ENCODE measurements around the gene ERF.

ERF gene

DNA sequence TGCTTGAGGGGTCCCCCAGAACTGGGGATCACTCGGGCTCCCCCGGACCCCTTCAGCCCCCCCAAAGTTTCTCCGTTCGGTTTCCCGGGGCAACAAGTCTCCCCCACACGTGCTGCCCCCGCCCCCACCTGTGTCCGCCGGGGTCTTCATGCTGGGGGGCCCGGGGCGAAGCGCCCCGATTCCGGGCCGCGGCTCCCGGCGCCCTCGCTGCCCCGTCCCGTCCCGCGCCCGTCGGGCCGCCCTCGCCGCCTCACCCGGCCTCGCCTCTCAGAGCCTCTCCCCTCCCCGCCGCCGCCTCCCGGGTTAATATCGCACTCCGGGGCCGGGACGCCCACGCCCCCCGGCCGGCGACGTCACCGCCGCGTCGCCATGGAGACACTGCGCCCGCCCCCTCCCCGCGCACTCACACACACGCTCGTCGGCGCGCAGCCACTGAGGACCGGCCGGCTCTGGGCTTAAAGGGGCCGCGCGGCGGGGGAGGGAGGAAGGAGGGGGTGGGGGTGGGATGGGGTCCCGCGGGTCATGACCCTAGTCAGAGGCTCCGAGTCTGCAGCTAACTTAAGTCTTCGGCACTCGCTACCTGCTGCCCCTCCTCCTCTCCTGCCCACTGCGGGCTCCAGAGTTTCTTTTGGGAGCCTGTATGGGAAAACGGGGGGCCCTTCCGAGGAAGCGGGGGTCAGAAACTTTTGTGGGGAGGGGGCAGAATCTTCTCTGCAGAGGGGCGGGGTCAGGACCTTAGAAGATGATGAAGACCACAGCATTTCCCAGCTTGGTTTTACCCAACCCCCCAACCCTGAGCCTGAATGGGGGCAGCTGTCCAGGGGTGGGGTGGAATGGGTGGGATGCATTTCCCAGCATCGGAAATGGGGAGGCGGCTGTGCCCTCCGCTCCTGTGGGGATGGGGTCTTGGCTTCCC, at the start of gene ERF:
TSS of gene ERF (minus strand) at position 279 of the 916 bp plus-strand sequence. CDS start at position 150, 129 bp downstream.
- peak; percentile 90 for DNase-seq

GRCh38 chr19:42303876-42304275, 48.9 kb upstream of the ERF start:
- no peak for DNase-seq

DNA sequence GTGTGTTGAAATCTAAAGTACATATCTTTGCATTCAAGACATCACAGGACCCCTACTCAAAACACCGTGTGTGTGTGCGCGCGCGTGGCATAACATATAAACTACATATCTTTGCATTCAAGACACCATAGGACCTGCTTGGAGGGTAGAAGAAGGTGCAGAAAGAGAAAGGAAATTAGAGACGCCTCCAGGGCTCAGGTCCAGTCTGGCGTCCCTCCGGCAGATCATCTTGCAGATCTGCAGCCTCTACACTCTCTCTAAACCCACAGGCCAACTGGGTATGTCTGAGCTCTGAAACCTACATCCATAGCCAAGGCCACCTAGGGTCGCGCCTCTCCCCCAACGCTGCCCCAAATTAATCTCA, 48.2 kb upstream of the ERF start:
- DNase-seq, result no peak

GRCh38 chr19:42301646-42302203, 46.8 kb upstream of the ERF start, which contains the start of gene PRR19:
TSS of gene PRR19 (plus strand) at chr19:42302132. CDS start at chr19:42309585, 7,453 bp downstream.
- no peak for DNase-seq

DNA sequence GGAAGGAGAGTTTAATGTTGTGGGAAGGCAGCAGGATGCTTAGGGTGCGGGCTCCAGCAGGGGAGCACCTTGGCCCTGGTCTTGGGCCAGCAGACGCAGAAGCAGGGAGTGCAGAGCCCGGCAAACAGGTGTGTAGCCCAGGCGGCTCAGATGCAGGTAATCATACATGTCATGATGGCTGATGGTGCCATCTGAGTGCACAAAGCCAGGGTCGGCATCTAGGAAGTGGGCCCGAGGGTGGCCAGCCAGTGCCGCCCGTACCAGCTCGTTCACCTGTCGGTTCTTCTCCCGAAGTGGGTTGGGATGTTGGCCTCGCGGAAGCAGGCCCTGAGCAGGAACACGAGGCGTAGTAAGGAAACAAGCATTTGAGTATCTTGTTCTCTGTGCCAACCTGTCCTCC, 42.1 kb upstream of the ERF start:
- no peak for DNase-seq

- peak; percentile 59 for DNase-seq
These were observed 41.0 kb upstream of the ERF start for GRCh38 chr19:42295831-42296525.

GRCh38 chr19:42295342-42295741, 40.4 kb upstream of the ERF start:
- no peak for DNase-seq

DNA sequence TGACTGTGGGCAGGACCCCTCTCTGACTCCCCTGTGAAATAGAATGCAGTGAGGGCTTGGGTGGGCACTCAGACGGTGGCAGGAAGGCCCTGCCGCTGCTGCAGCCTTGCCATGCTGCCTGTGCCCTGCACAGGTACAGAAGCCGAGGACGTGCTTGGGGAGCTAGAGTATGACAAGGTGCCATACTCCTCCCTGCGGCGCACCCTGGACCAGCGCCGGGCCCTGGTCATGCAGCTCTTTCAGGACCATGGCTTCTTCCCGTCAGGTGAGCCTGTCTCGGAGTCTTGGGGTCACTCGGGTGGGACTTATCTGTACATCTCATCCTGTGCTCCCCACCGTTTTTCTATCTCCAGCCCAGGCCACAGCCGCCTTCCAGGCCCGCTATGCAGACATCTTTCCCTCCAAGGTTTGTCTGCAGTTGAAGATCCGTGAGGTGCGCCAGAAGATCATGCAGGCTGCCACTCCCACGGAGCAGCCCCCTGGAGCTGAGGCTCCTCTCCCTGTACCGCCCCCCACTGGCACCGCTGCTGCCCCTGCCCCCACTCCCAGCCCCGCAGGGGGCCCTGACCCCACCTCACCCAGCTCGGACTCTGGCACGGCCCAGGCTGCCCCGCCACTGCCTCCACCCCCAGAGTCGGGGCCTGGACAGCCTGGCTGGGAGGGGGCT, 39.7 kb upstream of the ERF start:
- no peak for DNase-seq

DNA sequence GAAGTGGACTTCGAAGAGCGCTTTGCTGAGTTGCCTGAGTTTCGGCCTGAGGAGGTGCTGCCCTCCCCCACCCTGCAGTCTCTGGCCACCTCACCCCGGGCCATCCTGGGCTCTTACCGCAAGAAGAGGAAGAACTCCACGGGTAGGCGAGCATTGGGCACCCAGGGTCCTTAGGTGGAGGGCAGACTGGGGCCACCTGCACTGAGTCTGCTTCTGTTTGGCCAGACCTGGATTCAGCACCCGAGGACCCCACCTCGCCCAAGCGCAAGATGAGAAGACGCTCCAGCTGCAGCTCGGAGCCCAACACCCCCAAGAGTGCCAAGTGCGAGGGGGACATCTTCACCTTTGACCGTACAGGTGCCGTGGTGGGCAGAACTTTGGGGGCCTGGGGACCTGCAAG, 39.0 kb upstream of the ERF start:
- DNase-seq, result no peak

DNA sequence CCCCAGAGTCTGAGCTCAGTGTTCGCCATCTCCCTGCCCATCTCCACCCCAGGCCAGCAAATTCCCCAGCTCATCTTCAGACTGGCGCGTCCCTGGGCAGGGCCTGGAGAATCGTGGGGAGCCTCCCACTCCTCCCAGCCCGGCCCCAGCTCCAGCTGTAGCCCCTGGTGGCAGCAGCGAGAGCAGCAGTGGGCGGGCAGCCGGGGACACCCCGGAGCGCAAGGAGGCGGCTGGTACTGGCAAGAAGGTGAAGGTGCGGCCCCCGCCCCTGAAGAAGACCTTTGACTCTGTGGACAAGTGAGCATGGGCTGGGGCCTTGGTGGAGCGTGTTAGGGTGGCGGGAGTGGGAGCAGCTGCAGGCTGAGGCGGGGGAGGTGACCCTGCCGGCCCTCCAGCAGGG, 38.6 kb upstream of the ERF start:
- DNase-seq, result no peak

GRCh38 chr19:42292963-42293362, 38.0 kb upstream of the ERF start:
- DNase-seq, result no peak

DNA sequence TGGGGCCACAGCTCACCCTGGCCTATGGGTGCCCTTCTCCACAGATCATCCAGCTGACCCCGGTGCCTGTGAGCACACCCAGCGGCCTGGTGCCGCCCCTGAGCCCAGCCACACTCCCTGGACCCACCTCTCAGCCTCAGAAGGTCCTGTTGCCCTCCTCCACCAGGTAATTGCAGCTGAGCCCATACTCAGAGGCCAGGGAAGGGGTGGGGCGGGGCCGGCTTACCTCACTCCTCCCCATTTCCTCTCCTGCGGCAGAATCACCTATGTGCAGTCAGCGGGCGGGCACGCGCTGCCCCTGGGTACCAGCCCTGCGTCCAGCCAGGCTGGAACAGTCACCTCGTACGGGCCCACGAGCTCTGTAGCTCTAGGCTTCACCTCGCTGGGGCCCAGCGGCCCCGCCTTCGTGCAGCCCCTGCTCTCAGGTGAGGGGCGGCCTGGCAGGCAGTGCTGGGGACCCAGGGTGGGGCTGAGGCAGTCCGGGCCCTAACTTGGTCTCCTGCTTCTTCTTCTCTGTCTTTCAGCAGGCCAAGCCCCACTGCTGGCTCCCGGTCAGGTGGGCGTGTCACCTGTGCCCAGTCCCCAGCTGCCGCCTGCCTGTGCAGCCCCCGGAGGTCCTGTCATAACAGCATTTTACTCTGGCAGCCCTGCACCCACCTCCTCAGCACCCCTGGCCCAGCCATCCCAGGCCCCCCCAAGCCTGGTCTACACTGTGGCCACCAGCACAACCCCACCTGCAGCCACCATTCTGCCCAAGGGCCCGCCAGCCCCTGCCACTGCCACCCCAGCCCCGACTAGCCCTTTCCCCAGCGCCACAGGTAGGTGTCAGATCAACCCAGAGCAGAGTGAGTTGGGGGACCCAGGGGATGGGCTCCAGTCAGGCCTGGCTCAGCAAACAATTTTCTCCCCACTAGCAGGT, 37.4 kb upstream of the ERF start:
- no peak for DNase-seq

DNA sequence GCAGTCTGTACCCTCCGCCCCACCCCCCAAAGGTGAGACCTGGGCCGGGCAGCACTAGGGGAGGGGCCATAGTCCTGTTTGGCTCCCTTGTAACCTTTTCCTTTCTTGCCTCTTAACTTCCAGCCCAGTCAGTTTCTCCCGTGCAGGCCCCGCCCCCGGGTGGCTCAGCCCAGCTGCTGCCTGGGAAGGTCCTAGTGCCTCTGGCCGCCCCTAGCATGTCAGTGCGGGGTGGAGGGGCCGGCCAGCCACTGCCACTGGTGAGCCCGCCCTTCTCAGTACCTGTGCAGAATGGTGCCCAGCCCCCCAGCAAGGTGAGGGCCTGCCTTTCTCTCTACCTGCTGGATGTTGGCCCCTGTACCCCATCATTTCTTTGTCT, 36.5 kb upstream of the ERF start:
- DNase-seq, result no peak

DNA sequence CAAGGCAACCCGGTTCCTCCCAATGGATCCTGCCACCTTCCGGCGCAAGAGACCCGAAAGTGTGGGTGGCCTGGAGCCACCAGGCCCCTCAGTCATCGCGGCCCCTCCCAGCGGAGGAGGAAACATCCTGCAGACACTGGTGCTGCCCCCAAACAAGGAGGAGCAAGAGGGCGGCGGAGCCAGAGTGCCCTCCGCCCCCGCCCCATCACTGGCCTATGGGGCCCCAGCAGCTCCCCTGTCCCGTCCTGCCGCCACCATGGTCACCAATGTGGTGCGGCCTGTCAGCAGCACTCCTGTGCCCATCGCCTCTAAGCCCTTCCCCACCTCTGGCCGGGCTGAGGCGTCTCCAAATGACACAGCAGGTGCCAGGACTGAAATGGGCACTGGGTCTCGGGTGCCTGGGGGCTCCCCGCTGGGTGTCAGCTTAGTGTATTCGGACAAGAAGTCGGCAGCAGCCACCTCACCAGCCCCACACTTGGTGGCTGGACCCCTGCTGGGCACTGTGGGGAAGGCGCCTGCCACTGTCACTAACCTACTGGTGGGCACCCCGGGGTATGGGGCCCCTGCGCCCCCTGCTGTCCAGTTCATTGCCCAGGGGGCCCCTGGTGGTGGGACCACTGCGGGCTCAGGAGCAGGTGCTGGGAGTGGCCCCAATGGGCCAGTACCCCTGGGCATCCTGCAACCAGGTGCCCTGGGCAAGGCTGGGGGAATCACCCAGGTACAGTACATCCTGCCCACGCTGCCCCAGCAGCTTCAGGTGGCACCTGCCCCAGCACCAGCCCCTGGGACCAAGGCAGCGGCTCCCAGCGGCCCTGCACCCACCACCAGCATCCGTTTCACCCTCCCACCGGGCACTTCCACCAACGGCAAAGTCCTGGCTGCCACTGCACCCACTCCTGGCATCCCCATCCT, 35.9 kb upstream of the ERF start:
- no peak for DNase-seq

- DNase-seq, result no peak
These were observed 35.2 kb upstream of the ERF start for GRCh38 chr19:42290136-42290522.

DNA sequence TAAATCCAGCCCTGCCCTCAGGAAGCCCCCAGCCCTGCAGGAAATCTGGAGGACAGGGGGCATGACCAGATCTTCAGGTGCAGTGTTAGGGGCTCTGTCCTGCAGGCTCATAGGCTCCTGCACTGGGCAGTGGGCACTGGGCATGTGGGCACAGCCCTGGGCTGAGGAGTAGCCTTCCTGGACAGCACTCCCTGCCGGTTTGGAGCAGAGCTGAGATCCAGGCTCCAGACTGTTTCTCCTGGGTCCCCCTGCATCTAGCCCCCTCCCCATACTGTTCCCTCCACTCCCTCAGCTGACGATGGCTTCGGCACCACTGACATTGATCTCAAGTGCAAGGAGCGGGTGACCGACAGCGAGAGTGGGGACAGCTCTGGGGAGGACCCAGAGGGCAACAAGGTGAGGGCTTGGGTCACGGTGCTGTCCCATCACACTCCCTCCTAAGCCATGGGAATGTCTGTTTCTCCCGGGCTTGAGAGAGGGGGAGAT, 34.7 kb upstream of the ERF start:
- DNase-seq, result no peak

- no peak for DNase-seq
These were observed 34.1 kb upstream of the ERF start for GRCh38 chr19:42288881-42289555.

GRCh38 chr19:42288387-42288786, 33.5 kb upstream of the ERF start:
- DNase-seq, result no peak

DNA sequence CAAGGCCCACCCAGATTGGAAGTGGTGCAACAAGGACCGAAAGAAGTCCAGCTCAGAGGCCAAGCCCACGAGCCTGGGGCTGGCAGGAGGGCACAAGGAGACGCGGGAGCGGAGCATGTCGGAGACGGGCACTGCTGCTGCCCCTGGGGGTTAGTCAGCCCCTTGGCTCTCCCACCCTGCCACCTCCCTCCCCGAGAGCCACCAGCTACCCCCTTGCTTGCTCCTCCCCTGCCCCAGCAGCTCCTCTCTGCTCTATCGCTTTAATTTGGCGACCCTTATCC, 32.8 kb upstream of the ERF start:
- DNase-seq, result no peak

DNA sequence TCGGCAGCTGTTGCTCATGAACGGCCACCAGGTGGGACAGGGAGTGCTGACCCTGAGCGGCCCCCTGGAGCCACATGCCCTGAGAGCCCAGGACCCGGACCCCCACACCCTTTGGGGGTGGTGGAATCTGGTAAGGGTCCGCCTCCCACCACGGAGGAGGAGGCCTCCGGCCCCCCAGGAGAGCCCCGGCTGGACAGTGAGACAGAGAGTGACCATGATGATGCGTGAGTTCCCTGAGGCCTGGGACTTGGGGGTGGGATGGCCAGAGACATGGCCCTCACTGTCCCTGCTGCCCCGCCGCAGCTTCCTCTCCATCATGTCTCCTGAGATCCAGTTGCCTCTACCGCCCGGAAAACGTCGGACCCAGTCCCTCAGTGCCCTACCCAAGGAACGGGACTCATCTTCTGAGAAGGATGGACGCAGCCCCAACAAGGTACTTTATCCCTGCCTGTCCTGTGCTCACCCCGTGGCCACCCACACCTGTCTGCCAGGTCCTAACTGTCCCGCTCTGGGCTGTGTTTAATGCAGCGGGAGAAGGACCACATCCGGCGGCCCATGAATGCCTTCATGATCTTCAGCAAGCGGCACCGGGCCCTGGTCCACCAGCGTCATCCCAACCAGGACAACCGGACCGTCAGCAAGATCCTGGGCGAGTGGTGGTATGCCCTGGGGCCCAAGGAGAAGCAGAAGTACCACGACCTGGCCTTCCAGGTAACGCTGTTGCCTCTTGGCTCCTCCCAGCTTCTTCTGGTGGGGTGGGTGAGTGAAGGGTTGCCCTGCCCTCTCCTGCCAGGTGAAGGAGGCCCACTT, 32.3 kb upstream of the ERF start:
- no peak for DNase-seq

Data from fibroblast of upper back skin (primary cell).